HepG2 (cell line): ENCODE data around the gene SLC16A3. TPM values are rescaled to one million over a fixed set of nuclear protein-coding genes. Genes with fewer than 3 reads are reported as not detected.

ENCODE experiments used
- CEBPB ChIP-seq: IDR thresholded peaks from 2 replicates; pipeline ENCODE4 v1.6.1; 2011; ENCODE audit warnings: low read depth, low read length, improper control_type of control experiment, borderline replicate concordance
- DR1 ChIP-seq: sonication (generic); formaldehyde crosslinking; IDR thresholded peaks from 2 replicates; pipeline ENCODE4 v1.8.0; 2021; ENCODE audit warnings: mild to moderate bottlenecking, missing genetic modification reagents, inconsistent platforms
- DRAP1 ChIP-seq: IDR thresholded peaks from 2 replicates; pipeline ENCODE4 v1.6.1; 2016; ENCODE audit warnings: missing genetic modification reagents, missing compliant biosample characterization
- GLI4 ChIP-seq: sonication (generic); formaldehyde crosslinking; IDR thresholded peaks from 2 replicates; pipeline ENCODE4 v1.5.1; 2020; ENCODE audit warnings: missing genetic modification reagents, mild to moderate bottlenecking, moderate library complexity, borderline replicate concordance
- MAFF ChIP-seq: IDR thresholded peaks from 2 replicates; pipeline ENCODE4 v1.6.1; 2011; ENCODE audit warnings: low read depth, low read length, improper control_type of control experiment
- NAIF1 ChIP-seq: sonication (generic); formaldehyde crosslinking; IDR thresholded peaks from 2 replicates; pipeline ENCODE4 v1.5.0; 2020; ENCODE audit warnings: mild to moderate bottlenecking, missing genetic modification reagents, borderline replicate concordance
- NFE2 ChIP-seq: sonication (generic); formaldehyde crosslinking; IDR thresholded peaks from 2 replicates; pipeline ENCODE4 v1.4.0; 2020; ENCODE audit warnings: missing genetic modification reagents
- POLR2AphosphoS5 ChIP-seq: IDR thresholded peaks from 2 replicates; pipeline ENCODE4 v1.6.1; 2012; ENCODE audit warnings: low read depth, low read length
- SATB2 ChIP-seq: sonication (generic); formaldehyde crosslinking; IDR thresholded peaks from 2 replicates; pipeline ENCODE4 v1.5.0; 2020; ENCODE audit warnings: missing genetic modification reagents
- SOX6 ChIP-seq, 2 experiments: fragments of 450-650 bp in 1 of 2; sonication (generic) in 1 of 2; formaldehyde crosslinking in 1 of 2; IDR thresholded peaks; 2 replicates each; pipeline versions ENCODE4 v1.4.0 to v1.6.1; 2017 to 2020; ENCODE audit warnings: antibody characterized with exemption in 1 of 2, mild to moderate bottlenecking in 1 of 2, missing genetic modification reagents in 1 of 2
- SP5 ChIP-seq: IDR thresholded peaks from 2 replicates; pipeline ENCODE4 v1.6.1; 2016; ENCODE audit warnings: low read depth, borderline replicate concordance
- SRF ChIP-seq: IDR thresholded peaks from 2 replicates; pipeline ENCODE4 v1.6.1; 2011; ENCODE audit warnings: mild to moderate bottlenecking, low read depth, low read length, moderate library complexity
- ZMYM4 ChIP-seq: sonication (generic); formaldehyde crosslinking; IDR thresholded peaks from 2 replicates; pipeline ENCODE4 v1.8.1; 2023; ENCODE audit warnings: mild to moderate bottlenecking, missing genetic modification reagents
- ZNF274 ChIP-seq: sonication (generic); formaldehyde crosslinking; IDR thresholded peaks from 2 replicates; pipeline ENCODE4 v1.5.1; 2020; ENCODE audit warnings: mild to moderate bottlenecking, missing genetic modification reagents
- ZNF569 ChIP-seq: sonication (generic); formaldehyde crosslinking; IDR thresholded peaks from 2 replicates; pipeline ENCODE4 v1.5.0; 2020; ENCODE audit warnings: mild to moderate bottlenecking, missing genetic modification reagents, moderate library complexity, borderline replicate concordance
- ZNF572 ChIP-seq: sonication (generic); formaldehyde crosslinking; IDR thresholded peaks from 2 replicates; pipeline ENCODE4 v1.5.1; 2020; ENCODE audit warnings: mild to moderate bottlenecking, missing genetic modification reagents
- ZNF672 ChIP-seq: sonication (generic); formaldehyde crosslinking; IDR thresholded peaks from 2 replicates; pipeline ENCODE4 v1.8.1; 2022; ENCODE audit warnings: missing genetic modification reagents
- ZNF766 ChIP-seq: sonication (generic); formaldehyde crosslinking; IDR thresholded peaks from 2 replicates; pipeline ENCODE4 v1.5.0; 2020; ENCODE audit warnings: missing genetic modification reagents, borderline replicate concordance
- ZNF816 ChIP-seq: sonication (generic); formaldehyde crosslinking; IDR thresholded peaks from 2 replicates; pipeline ENCODE4 v1.8.0; 2022; ENCODE audit warnings: missing genetic modification reagents, mild to moderate bottlenecking, borderline replicate concordance
- polyA plus RNA-seq, 8 experiments: library from polyadenylated mRNA; depleted of rRNA in 3 of 8; stranded (reverse) in 7 of 8; unstranded in 1 of 8; fragments of >200 nt; fragmentation: Illumina TruSeq in 4 of 8; extraction: Trizol in 4 of 8; gene quantifications; 2 replicates each; pipeline versions ENCODE4 v1.2.1 to v1.2.3, GENCODE V29; 2011 to 2016; ENCODE audit warnings: low read depth in 4 of 8, missing spikeins in 1 of 8, mixed read lengths in 1 of 8; ENCODE audit not compliant: insufficient read depth in 1 of 8
- total RNA-seq, 5 experiments: library from RNA; depleted of rRNA; stranded (reverse); fragments of >200 nt; fragmentation: Illumina TruSeq; extraction: Trizol; gene quantifications; 2 replicates each; pipeline ENCODE4 v1.2.3, GENCODE V29; 2016; ENCODE audit warnings: low read depth in 1 of 5
- TF ChIP-seq, protein P1 (sequence below): IDR thresholded peaks from 2 replicates; pipeline ENCODE4 v1.6.1; 2016; ENCODE audit warnings: missing compliant biosample characterization, missing genetic modification reagents, borderline replicate concordance
- TF ChIP-seq, protein P2 (sequence below): sonication (generic); formaldehyde crosslinking; IDR thresholded peaks from 2 replicates; pipeline ENCODE4 v1.8.0; 2022; ENCODE audit warnings: missing genetic modification reagents, mild to moderate bottlenecking, inconsistent platforms, borderline replicate concordance
- TF ChIP-seq, protein P3 (sequence below): sonication (generic); formaldehyde crosslinking; IDR thresholded peaks from 2 replicates; pipeline ENCODE4 v1.4.0; 2020; ENCODE audit warnings: missing genetic modification reagents, borderline replicate concordance

The SLC16A3 gene
- total and polyA plus RNA-seq, 2 of the 13 experiments (the other 11 are each of a cell fraction or from before 2014, with no cell fraction given) = 242 to 349 TPM

GRCh38 chr17:82217530-82218204 is 11.2 kb upstream of the SLC16A3 start (continued):
- TF ChIP-seq SATB2 (no peak; the same call in 1 of the 2 replicates), GLI4 (CRISPR knock-in tag) (peak; percentile 49; the same call in 1 of the 2 replicates), SRF (no peak), CEBPB (peak; percentile 72), SP5 (CRISPR knock-in tag) (peak; percentile 88), DRAP1 (peak; percentile 41; the same call in 1 of the 2 replicates), ZNF816 (CRISPR knock-in tag) (0 out of 2 replicates have a peak, but pooled peaks have one; percentile 42), ZNF569 (CRISPR knock-in tag) (no peak), DR1 (CRISPR knock-in tag) (peak; percentile 56), ZMYM4 (CRISPR knock-in tag) (no peak), ZNF572 (CRISPR knock-in tag) (no peak), SOX6 (IDR thresholded peaks at IDR 0.05) (no peak), SOX6 (CRISPR knock-in tag; IDR thresholded peaks at IDR 0.05) (peak; percentile 69; the same call in 1 of the 2 replicates), ZNF274 (CRISPR knock-in tag) (no peak), NFE2 (CRISPR knock-in tag) (peak; percentile 95), MAFF (peak; percentile 36; the same call in 1 of the 2 replicates), NAIF1 (CRISPR knock-in tag) (no peak), ZNF766 (CRISPR knock-in tag) (peak; percentile 60; the same call in 1 of the 2 replicates), ZNF672 (CRISPR knock-in tag) (peak; percentile 63; the same call in 1 of the 2 replicates), POLR2AphosphoS5 (peak; percentile 62)
- TF ChIP-seq, protein P1, sequence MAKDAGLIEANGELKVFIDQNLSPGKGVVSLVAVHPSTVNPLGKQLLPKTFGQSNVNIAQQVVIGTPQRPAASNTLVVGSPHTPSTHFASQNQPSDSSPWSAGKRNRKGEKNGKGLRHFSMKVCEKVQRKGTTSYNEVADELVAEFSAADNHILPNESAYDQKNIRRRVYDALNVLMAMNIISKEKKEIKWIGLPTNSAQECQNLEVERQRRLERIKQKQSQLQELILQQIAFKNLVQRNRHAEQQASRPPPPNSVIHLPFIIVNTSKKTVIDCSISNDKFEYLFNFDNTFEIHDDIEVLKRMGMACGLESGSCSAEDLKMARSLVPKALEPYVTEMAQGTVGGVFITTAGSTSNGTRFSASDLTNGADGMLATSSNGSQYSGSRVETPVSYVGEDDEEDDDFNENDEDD (CRISPR knock-in tag) = peak; percentile 92
- TF ChIP-seq, protein P2, sequence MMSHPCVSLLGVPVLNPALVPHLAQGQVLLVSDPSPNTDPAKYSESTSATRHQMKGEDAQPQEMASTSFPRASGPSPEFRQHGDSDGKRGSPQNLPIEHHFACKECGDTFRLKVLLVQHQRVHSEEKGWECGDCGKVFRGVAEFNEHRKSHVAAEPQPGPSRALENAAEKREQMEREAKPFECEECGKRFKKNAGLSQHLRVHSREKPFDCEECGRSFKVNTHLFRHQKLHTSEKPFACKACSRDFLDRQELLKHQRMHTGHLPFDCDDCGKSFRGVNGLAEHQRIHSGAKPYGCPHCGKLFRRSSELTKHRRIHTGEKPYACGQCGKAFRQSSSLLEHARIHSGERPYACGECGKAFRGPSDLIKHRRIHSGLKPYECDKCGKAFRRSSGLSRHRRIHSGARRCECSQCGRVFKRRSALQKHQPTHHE = no peak
- TF ChIP-seq, protein P3, sequence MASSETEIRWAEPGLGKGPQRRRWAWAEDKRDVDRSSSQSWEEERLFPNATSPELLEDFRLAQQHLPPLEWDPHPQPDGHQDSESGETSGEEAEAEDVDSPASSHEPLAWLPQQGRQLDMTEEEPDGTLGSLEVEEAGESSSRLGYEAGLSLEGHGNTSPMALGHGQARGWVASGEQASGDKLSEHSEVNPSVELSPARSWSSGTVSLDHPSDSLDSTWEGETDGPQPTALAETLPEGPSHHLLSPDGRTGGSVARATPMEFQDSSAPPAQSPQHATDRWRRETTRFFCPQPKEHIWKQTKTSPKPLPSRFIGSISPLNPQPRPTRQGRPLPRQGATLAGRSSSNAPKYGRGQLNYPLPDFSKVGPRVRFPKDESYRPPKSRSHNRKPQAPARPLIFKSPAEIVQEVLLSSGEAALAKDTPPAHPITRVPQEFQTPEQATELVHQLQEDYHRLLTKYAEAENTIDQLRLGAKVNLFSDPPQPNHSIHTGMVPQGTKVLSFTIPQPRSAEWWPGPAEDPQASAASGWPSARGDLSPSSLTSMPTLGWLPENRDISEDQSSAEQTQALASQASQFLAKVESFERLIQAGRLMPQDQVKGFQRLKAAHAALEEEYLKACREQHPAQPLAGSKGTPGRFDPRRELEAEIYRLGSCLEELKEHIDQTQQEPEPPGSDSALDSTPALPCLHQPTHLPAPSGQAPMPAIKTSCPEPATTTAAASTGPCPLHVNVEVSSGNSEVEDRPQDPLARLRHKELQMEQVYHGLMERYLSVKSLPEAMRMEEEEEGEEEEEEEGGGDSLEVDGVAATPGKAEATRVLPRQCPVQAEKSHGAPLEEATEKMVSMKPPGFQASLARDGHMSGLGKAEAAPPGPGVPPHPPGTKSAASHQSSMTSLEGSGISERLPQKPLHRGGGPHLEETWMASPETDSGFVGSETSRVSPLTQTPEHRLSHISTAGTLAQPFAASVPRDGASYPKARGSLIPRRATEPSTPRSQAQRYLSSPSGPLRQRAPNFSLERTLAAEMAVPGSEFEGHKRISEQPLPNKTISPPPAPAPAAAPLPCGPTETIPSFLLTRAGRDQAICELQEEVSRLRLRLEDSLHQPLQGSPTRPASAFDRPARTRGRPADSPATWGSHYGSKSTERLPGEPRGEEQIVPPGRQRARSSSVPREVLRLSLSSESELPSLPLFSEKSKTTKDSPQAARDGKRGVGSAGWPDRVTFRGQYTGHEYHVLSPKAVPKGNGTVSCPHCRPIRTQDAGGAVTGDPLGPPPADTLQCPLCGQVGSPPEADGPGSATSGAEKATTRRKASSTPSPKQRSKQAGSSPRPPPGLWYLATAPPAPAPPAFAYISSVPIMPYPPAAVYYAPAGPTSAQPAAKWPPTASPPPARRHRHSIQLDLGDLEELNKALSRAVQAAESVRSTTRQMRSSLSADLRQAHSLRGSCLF (CRISPR knock-in tag) = no peak; the same call in 1 of the 2 replicates
